ENCODE results near the gene NFYB.

GRCh38 chr12:104132351-104132956 lies 5.6 kb downstream of the NFYB start:
- TF ChIP-seq EP300 (IDR thresholded peaks at IDR 0.05; ENCODE audit: borderline replicate concordance) (no peak), TCF12 (IDR thresholded peaks at IDR 0.05; ENCODE audit: low read depth) (no peak), MAX (IDR thresholded peaks at IDR 0.05) (no peak)
